Measurements from ENCODE around the gene SYT1. TPM values are rescaled to one million over a fixed set of nuclear protein-coding genes. Genes with fewer than 3 reads are reported as not detected.

SYT1 gene
- total and polyA plus RNA-seq, 2 donors (not counting 1 experiment from before 2014, with no cell fraction given) = 0.90 to 2.1 TPM

GRCh38 chr12:79250960-79251755 is 386.6 kb downstream of the SYT1 start:
- Histone ChIP-seq H4K20me1 (ENCODE audit: control insufficient read depth, extremely low read depth, insufficient read depth, low read length) (no peaks in the 10 kb centered on the region), H2AFZ (ENCODE audit: low read length) (no peak overlapping the region), H3K79me2 (ENCODE audit: control insufficient read depth, insufficient read depth, low read length) (no peaks in the 10 kb centered on the region), H3K4me3 (replicated peaks in 1 of 4; ENCODE audit: control extremely low read depth in 1 of 4, insufficient read depth in 1 of 4, low read depth in 3 of 4, low read length in 4 of 4) (no peak overlapping the region), H3K4me1 (ENCODE audit: control insufficient read depth, extremely low read depth, insufficient read depth, low read length) (no peaks in the 10 kb centered on the region), H3K9ac (ENCODE audit: insufficient read depth, low read length) (no peak overlapping the region), H3K27me3 (ENCODE audit: control insufficient read depth, insufficient read depth, low read length) (no peaks in the 10 kb centered on the region), H3K27ac (ENCODE audit: insufficient read depth, low read length) (no peak overlapping the region), H3K36me3 (ENCODE audit: control insufficient read depth, insufficient read depth, low read length) (no peaks in the 10 kb centered on the region), H3K9me3 (ENCODE audit: control insufficient read depth, insufficient read depth, low read depth, low read length) (no peaks in the 10 kb centered on the region), H3K4me2 (ENCODE audit: extremely low read depth, insufficient read depth, low read length) (no peak overlapping the region)
- TF ChIP-seq CTCF (conservative IDR thresholded peaks at IDR 0.05 in 1 of 2, IDR thresholded peaks at IDR 0.05 in 1 of 2; ENCODE audit: low read depth in 1 of 2, low read length in 2 of 2) (no peak), EZH2 (IDR thresholded peaks at IDR 0.05; ENCODE audit: low read length, missing control alignments) (no peak)
- DNase-seq (ENCODE audit: low read depth in 2 of 2) = peak; percentile 23 to 70

DNA sequence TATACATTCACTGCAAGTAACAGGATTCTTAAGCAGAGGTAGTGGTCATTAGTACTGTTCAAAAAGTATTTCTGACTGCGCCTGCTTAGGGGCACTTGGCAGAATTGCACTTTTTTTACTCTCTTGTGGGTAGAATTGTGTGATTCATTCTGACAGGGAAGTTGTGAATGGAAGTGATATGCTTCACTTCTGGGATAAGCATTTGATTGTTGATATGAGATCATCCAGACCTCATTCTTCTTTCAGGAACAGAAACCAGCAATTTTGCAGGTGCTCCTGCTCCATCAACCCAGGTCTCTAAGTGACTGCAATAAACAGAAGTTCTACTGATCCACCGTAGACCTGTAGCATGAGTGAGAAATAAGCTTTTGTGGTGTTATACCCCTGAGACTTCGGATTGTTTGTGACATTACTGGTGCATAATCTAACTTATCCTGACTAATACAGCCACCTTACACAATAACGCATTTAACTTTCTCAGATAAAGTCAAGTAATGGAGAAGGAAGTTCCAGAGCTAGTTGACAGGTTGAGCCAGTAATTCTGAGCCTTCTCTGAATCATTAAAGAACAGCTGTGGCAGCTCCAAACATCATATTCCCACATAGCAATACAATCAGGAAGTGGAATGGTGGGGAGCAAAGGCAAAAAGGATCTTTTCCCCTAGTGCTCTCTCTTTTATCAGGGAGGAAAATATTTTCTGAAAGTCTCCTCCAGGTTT is 387.9 kb downstream of the SYT1 start:
- Histone ChIP-seq H3K36me3 (ENCODE audit: control insufficient read depth, insufficient read depth, low read length) (no peaks in the 10 kb centered on the region), H3K79me2 (ENCODE audit: control insufficient read depth, insufficient read depth, low read length) (no peaks in the 10 kb centered on the region), H3K4me3 (replicated peaks in 1 of 4; ENCODE audit: control extremely low read depth in 1 of 4, insufficient read depth in 1 of 4, low read depth in 3 of 4, low read length in 4 of 4) (no peak overlapping the region), H3K9me3 (ENCODE audit: control insufficient read depth, insufficient read depth, low read depth, low read length) (no peaks in the 10 kb centered on the region), H3K9ac (ENCODE audit: insufficient read depth, low read length) (no peak overlapping the region), H3K27ac (ENCODE audit: insufficient read depth, low read length) (no peak overlapping the region), H2AFZ (ENCODE audit: low read length) (no peak overlapping the region), H4K20me1 (ENCODE audit: control insufficient read depth, extremely low read depth, insufficient read depth, low read length) (no peaks in the 10 kb centered on the region), H3K4me1 (ENCODE audit: control insufficient read depth, extremely low read depth, insufficient read depth, low read length) (no peaks in the 10 kb centered on the region), H3K27me3 (ENCODE audit: control insufficient read depth, insufficient read depth, low read length) (no peaks in the 10 kb centered on the region), H3K4me2 (ENCODE audit: extremely low read depth, insufficient read depth, low read length) (no peak overlapping the region)
- TF ChIP-seq CTCF (conservative IDR thresholded peaks at IDR 0.05 in 1 of 2, IDR thresholded peaks at IDR 0.05 in 1 of 2; ENCODE audit: low read depth in 1 of 2, low read length in 2 of 2) (no peak), EZH2 (IDR thresholded peaks at IDR 0.05; ENCODE audit: low read length, missing control alignments) (no peak)
- peak; percentile 18 to 78 for DNase-seq (ENCODE audit: low read depth in 2 of 2)

DNA sequence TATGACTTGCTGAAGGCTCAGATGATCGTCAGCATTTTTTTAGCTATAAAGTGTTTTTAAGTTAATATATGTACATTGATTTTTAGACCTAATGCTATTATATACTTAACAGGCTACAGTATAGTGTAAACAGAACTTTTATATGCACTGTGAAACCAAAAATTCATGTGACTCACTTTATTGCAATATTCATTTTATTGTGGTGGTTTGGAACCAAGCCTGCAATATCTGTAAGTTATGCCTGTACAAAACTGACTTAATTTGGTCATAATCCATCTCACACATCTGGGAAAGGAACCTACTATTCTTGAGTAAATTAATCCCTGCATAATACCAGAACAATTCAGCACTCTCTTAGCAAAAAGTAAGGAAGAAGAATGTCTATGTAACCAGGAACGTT is 390.7 kb downstream of the SYT1 start:
- DNase-seq (ENCODE audit: low read depth in 2 of 2) = peak; percentile 66 to 79
- Histone ChIP-seq H3K27ac (ENCODE audit: insufficient read depth, low read length) (no peak overlapping the region), H4K20me1 (ENCODE audit: control insufficient read depth, extremely low read depth, insufficient read depth, low read length) (no peaks in the 10 kb centered on the region), H3K4me2 (ENCODE audit: extremely low read depth, insufficient read depth, low read length) (no peak overlapping the region), H3K9me3 (ENCODE audit: control insufficient read depth, insufficient read depth, low read depth, low read length) (no peaks in the 10 kb centered on the region), H3K27me3 (ENCODE audit: control insufficient read depth, insufficient read depth, low read length) (no peaks in the 10 kb centered on the region), H2AFZ (ENCODE audit: low read length) (no peak overlapping the region), H3K79me2 (ENCODE audit: control insufficient read depth, insufficient read depth, low read length) (no peaks in the 10 kb centered on the region), H3K4me1 (ENCODE audit: control insufficient read depth, extremely low read depth, insufficient read depth, low read length) (no peaks in the 10 kb centered on the region), H3K9ac (ENCODE audit: insufficient read depth, low read length) (no peak overlapping the region), H3K4me3 (replicated peaks in 1 of 4; ENCODE audit: control extremely low read depth in 1 of 4, insufficient read depth in 1 of 4, low read depth in 3 of 4, low read length in 4 of 4) (no peak overlapping the region), H3K36me3 (ENCODE audit: control insufficient read depth, insufficient read depth, low read length) (no peaks in the 10 kb centered on the region)
- TF ChIP-seq CTCF (conservative IDR thresholded peaks at IDR 0.05 in 1 of 2, IDR thresholded peaks at IDR 0.05 in 1 of 2; ENCODE audit: low read depth in 1 of 2, low read length in 2 of 2) (no peak), EZH2 (IDR thresholded peaks at IDR 0.05; ENCODE audit: low read length, missing control alignments) (no peak)
